SJCRH30 (cell line): Measurements from ENCODE around the gene SLC2A13. TPM values are rescaled to one million over a fixed set of nuclear protein-coding genes. Genes with fewer than 3 reads are reported as not detected.
A peak's percentile ranks its signal among the peaks of the same experiment; 100 is the strongest.
"Not testable (repeated sequence)": the region's sequence is repeated elsewhere in the genome, so short reads cannot be mapped to it uniquely, and the experiment has no call there.

Experiments used
- DNase-seq, 2 experiments: peaks; one replicate each; pipeline ENCODE4 v3.0.0-alpha.2; 2015 to 2020
- H3K27ac ChIP-seq: fragments of 250-450 bp; sonication (Bioruptor Pico); 2 replicates; pipeline ENCODE4 v1.5.1; 2020; ENCODE audit warnings: mild to moderate bottlenecking, moderate library complexity
- H3K27me3 ChIP-seq: fragments of 250-450 bp; sonication (Bioruptor Pico); 2 replicates; pipeline ENCODE4 v1.5.1; 2020; ENCODE audit warnings: mild to moderate bottlenecking, moderate library complexity
- H3K36me3 ChIP-seq: fragments of 250-450 bp; sonication (Bioruptor Pico); 2 replicates; pipeline ENCODE4 v1.5.1; 2020; ENCODE audit warnings: mild to moderate bottlenecking, moderate library complexity
- H3K4me1 ChIP-seq: fragments of 250-450 bp; sonication (Bioruptor Pico); 2 replicates; pipeline ENCODE4 v1.5.1; 2020; ENCODE audit warnings: mild to moderate bottlenecking, moderate library complexity
- H3K4me3 ChIP-seq: fragments of 250-450 bp; sonication (Bioruptor Pico); 2 replicates; pipeline ENCODE4 v1.5.1; 2020; ENCODE audit warnings: mild to moderate bottlenecking, moderate library complexity
- H3K9me3 ChIP-seq: fragments of 250-450 bp; sonication (Bioruptor Pico); replicated peaks from 2 replicates; pipeline ENCODE4 v1.5.1; 2020; ENCODE audit warnings: mild to moderate bottlenecking, moderate library complexity
- total RNA-seq: library from RNA; depleted of rRNA; stranded (reverse); fragments of >200 nt; shearing (Covaris generic); gene quantifications from 2 replicates; pipeline ENCODE4 v1.2.3, GENCODE V29; 2014

SLC2A13 gene
- total RNA-seq, 1 experiment from 2014 or later, result 11.1 TPM

GRCh38 chr12:39922598-39922997 lies 183.3 kb downstream of the SLC2A13 start:
- H3K27ac ChIP-seq, H3K36me3 ChIP-seq, H3K4me3 ChIP-seq, H3K27me3 ChIP-seq, DNase-seq, H3K4me1 ChIP-seq, H3K9me3 ChIP-seq: not testable (repeated sequence)

- no peaks in the 10 kb centered on the region for H3K27me3 ChIP-seq
- no peak overlapping the region for H3K4me3 ChIP-seq
- H3K9me3 ChIP-seq, result no peaks in the 10 kb centered on the region
- DNase-seq, result no peak
- H3K36me3 ChIP-seq, result no peaks in the 10 kb centered on the region
- no peaks in the 10 kb centered on the region for H3K4me1 ChIP-seq
- no peak overlapping the region for H3K27ac ChIP-seq
Measured at GRCh38 chr12:39920647-39921046, 185.2 kb downstream of the SLC2A13 start.

- Histone ChIP-seq H3K4me3 (no peak overlapping the region), H3K36me3 (no peaks in the 10 kb centered on the region), H3K27ac (no peak overlapping the region), H3K27me3 (no peaks in the 10 kb centered on the region), H3K4me1 (no peaks in the 10 kb centered on the region), H3K9me3 (no peaks in the 10 kb centered on the region)
- no peak for DNase-seq
Measured at GRCh38 chr12:39920222-39920621, 185.7 kb downstream of the SLC2A13 start.

- H3K27me3 ChIP-seq, result no peaks in the 10 kb centered on the region
- H3K9me3 ChIP-seq, result no peaks in the 10 kb centered on the region
- no peaks in the 10 kb centered on the region; the same call in 1 of the 2 replicates for H3K4me1 ChIP-seq
- no peak overlapping the region for H3K27ac ChIP-seq
- no peaks in the 10 kb centered on the region for H3K36me3 ChIP-seq
- DNase-seq, result no peak
- H3K4me3 ChIP-seq, result no peak overlapping the region
Measured at GRCh38 chr12:39919790-39920189, 186.1 kb downstream of the SLC2A13 start.

- H3K36me3 ChIP-seq, result no peaks in the 10 kb centered on the region
- H3K4me1 ChIP-seq, result no peaks in the 10 kb centered on the region; the same call in 1 of the 2 replicates
- no peak overlapping the region for H3K27ac ChIP-seq
- no peaks in the 10 kb centered on the region for H3K9me3 ChIP-seq
- no peaks in the 10 kb centered on the region for H3K27me3 ChIP-seq
- no peak overlapping the region for H3K4me3 ChIP-seq
- no peak for DNase-seq
Measured at GRCh38 chr12:39915249-39915648, 190.6 kb downstream of the SLC2A13 start.

GRCh38 chr12:39912211-39912980 lies 193.5 kb downstream of the SLC2A13 start:
- Histone ChIP-seq H3K4me3 (no peak overlapping the region), H3K9me3 (no peaks in the 10 kb centered on the region), H3K4me1 (no peaks in the 10 kb centered on the region; the same call in 1 of the 2 replicates), H3K27ac (no peak overlapping the region), H3K36me3 (no peaks in the 10 kb centered on the region), H3K27me3 (no peaks in the 10 kb centered on the region)
- DNase-seq, result no peak

- no peaks in the 10 kb centered on the region for H3K9me3 ChIP-seq
- DNase-seq, result no peak
- H3K4me1 ChIP-seq, result no peaks in the 10 kb centered on the region
- H3K4me3 ChIP-seq, result no peak overlapping the region
- no peaks in the 10 kb centered on the region for H3K36me3 ChIP-seq
- H3K27ac ChIP-seq, result no peak overlapping the region
- no peaks in the 10 kb centered on the region for H3K27me3 ChIP-seq
Measured at GRCh38 chr12:39906237-39906636, 199.6 kb downstream of the SLC2A13 start.

- no peaks in the 10 kb centered on the region for H3K4me1 ChIP-seq
- no peak overlapping the region for H3K27ac ChIP-seq
- H3K4me3 ChIP-seq, result no peak overlapping the region
- H3K36me3 ChIP-seq, result no peaks in the 10 kb centered on the region
- no peaks in the 10 kb centered on the region for H3K27me3 ChIP-seq
- DNase-seq, result no peak
- H3K9me3 ChIP-seq, result no peaks in the 10 kb centered on the region
Measured at GRCh38 chr12:39905152-39905551, 200.7 kb downstream of the SLC2A13 start.

GRCh38 chr12:39902821-39903220 lies 203.1 kb downstream of the SLC2A13 start:
- Histone ChIP-seq H3K36me3 (no peaks in the 10 kb centered on the region), H3K27ac (no peak overlapping the region), H3K4me1 (no peaks in the 10 kb centered on the region), H3K9me3 (no peaks in the 10 kb centered on the region), H3K4me3 (no peak overlapping the region), H3K27me3 (no peaks in the 10 kb centered on the region)
- no peak for DNase-seq

- H3K9me3 ChIP-seq, result no peaks in the 10 kb centered on the region
- no peak overlapping the region for H3K27ac ChIP-seq
- H3K4me1 ChIP-seq, result peaks cover 5% of the 10 kb centered on the region; the same call in 1 of the 2 replicates
- DNase-seq, result no peak
- H3K36me3 ChIP-seq, result no peaks in the 10 kb centered on the region
- H3K4me3 ChIP-seq, result no peak overlapping the region
- H3K27me3 ChIP-seq, result no peaks in the 10 kb centered on the region
Measured at GRCh38 chr12:39897315-39897714, 208.6 kb downstream of the SLC2A13 start.

GRCh38 chr12:39893388-39893787 lies 212.5 kb downstream of the SLC2A13 start:
- H3K4me3 ChIP-seq, H3K36me3 ChIP-seq, H3K27me3 ChIP-seq, H3K27ac ChIP-seq, H3K9me3 ChIP-seq, DNase-seq: not testable (repeated sequence)
- H3K4me1 ChIP-seq, result peaks cover 11% of the 10 kb centered on the region; the same call in 1 of the 2 replicates

- Histone ChIP-seq H3K9me3 (no peaks in the 10 kb centered on the region), H3K4me1 (peaks cover 11% of the 10 kb centered on the region; the same call in 1 of the 2 replicates), H3K27me3 (no peaks in the 10 kb centered on the region), H3K36me3 (no peaks in the 10 kb centered on the region), H3K4me3 (no peak overlapping the region), H3K27ac (no peak overlapping the region)
- peak; percentile 57 to 66 for DNase-seq
Measured at GRCh38 chr12:39892146-39892545, 213.7 kb downstream of the SLC2A13 start.

GRCh38 chr12:39887856-39888255 lies 218.0 kb downstream of the SLC2A13 start:
- peaks cover 11% of the 10 kb centered on the region; the same call in 1 of the 2 replicates for H3K4me1 ChIP-seq
- H3K27me3 ChIP-seq, result no peaks in the 10 kb centered on the region
- H3K4me3 ChIP-seq, result no peak overlapping the region
- H3K36me3 ChIP-seq, result no peaks in the 10 kb centered on the region
- H3K27ac ChIP-seq, result no peak overlapping the region
- DNase-seq, result no peak
- no peaks in the 10 kb centered on the region for H3K9me3 ChIP-seq

GRCh38 chr12:39886106-39886505 lies 219.8 kb downstream of the SLC2A13 start:
- no peaks in the 10 kb centered on the region for H3K27me3 ChIP-seq
- H3K4me3 ChIP-seq, result no peak overlapping the region
- no peaks in the 10 kb centered on the region for H3K9me3 ChIP-seq
- DNase-seq, result no peak
- no peaks in the 10 kb centered on the region for H3K36me3 ChIP-seq
- no peak overlapping the region for H3K27ac ChIP-seq
- H3K4me1 ChIP-seq, result no peaks in the 10 kb centered on the region

GRCh38 chr12:39884616-39885125 lies 221.2 kb downstream of the SLC2A13 start:
- no peak for DNase-seq
- Histone ChIP-seq H3K36me3 (no peaks in the 10 kb centered on the region), H3K9me3 (no peaks in the 10 kb centered on the region), H3K27me3 (no peaks in the 10 kb centered on the region), H3K27ac (no peak overlapping the region), H3K4me3 (no peak overlapping the region), H3K4me1 (no peaks in the 10 kb centered on the region)

GRCh38 chr12:39883411-39883810 lies 222.5 kb downstream of the SLC2A13 start:
- H3K4me1 ChIP-seq, result no peaks in the 10 kb centered on the region

More at GRCh38 chr12:39883411-39883810, 222.5 kb downstream of the SLC2A13 start:
- no peaks in the 10 kb centered on the region for H3K36me3 ChIP-seq
- no peaks in the 10 kb centered on the region for H3K27me3 ChIP-seq
- H3K9me3 ChIP-seq, result no peaks in the 10 kb centered on the region
- no peak overlapping the region for H3K27ac ChIP-seq
- DNase-seq, result no peak
- no peak overlapping the region for H3K4me3 ChIP-seq
